Measurements from ENCODE around the gene RGS7.

DNA sequence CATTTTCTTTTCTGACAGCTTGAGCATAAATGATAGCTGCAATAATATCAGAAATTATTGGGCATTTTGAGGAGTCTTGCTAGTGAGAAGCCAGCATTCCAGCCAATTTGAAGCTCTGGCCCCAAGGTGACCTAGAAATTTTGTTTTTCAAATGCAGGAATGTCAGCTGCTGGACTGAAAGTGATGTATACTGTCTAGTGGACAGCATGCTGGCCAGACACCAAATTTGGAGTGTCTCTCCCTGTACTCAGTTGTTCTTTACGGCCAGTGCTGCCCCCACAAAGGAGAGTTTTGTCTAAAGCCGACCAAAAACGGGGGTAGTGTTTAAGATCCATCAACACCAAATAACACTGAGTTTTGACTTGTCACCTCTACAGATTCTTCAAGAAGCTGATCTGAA is 5.2 kb downstream of the RGS7 start:
- TF ChIP-seq, protein P1, sequence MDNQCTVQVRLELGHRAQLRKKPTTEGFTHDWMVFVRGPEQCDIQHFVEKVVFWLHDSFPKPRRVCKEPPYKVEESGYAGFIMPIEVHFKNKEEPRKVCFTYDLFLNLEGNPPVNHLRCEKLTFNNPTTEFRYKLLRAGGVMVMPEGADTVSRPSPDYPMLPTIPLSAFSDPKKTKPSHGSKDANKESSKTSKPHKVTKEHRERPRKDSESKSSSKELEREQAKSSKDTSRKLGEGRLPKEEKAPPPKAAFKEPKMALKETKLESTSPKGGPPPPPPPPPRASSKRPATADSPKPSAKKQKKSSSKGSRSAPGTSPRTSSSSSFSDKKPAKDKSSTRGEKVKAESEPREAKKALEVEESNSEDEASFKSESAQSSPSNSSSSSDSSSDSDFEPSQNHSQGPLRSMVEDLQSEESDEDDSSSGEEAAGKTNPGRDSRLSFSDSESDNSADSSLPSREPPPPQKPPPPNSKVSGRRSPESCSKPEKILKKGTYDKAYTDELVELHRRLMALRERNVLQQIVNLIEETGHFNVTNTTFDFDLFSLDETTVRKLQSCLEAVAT (IDR thresholded peaks at IDR 0.05): no peak
- TF ChIP-seq, protein P2, sequence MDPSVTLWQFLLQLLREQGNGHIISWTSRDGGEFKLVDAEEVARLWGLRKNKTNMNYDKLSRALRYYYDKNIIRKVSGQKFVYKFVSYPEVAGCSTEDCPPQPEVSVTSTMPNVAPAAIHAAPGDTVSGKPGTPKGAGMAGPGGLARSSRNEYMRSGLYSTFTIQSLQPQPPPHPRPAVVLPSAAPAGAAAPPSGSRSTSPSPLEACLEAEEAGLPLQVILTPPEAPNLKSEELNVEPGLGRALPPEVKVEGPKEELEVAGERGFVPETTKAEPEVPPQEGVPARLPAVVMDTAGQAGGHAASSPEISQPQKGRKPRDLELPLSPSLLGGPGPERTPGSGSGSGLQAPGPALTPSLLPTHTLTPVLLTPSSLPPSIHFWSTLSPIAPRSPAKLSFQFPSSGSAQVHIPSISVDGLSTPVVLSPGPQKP (IDR thresholded peaks at IDR 0.05; ENCODE audit: low read depth, low read length): no peak
- TF ChIP-seq GABPA (IDR thresholded peaks at IDR 0.05; ENCODE audit: low read depth) (no peak), NRF1 (conservative IDR thresholded peaks at IDR 0.05; ENCODE audit: low read depth, low read length) (no peak), ASH2L (IDR thresholded peaks at IDR 0.05; ENCODE audit: borderline replicate concordance, low read depth) (no peak), CEBPB (IDR thresholded peaks at IDR 0.05; ENCODE audit: borderline replicate concordance in 1 of 2, low read depth in 2 of 2, low read length in 2 of 2) (no peak)
- TF ChIP-seq, protein P3, sequence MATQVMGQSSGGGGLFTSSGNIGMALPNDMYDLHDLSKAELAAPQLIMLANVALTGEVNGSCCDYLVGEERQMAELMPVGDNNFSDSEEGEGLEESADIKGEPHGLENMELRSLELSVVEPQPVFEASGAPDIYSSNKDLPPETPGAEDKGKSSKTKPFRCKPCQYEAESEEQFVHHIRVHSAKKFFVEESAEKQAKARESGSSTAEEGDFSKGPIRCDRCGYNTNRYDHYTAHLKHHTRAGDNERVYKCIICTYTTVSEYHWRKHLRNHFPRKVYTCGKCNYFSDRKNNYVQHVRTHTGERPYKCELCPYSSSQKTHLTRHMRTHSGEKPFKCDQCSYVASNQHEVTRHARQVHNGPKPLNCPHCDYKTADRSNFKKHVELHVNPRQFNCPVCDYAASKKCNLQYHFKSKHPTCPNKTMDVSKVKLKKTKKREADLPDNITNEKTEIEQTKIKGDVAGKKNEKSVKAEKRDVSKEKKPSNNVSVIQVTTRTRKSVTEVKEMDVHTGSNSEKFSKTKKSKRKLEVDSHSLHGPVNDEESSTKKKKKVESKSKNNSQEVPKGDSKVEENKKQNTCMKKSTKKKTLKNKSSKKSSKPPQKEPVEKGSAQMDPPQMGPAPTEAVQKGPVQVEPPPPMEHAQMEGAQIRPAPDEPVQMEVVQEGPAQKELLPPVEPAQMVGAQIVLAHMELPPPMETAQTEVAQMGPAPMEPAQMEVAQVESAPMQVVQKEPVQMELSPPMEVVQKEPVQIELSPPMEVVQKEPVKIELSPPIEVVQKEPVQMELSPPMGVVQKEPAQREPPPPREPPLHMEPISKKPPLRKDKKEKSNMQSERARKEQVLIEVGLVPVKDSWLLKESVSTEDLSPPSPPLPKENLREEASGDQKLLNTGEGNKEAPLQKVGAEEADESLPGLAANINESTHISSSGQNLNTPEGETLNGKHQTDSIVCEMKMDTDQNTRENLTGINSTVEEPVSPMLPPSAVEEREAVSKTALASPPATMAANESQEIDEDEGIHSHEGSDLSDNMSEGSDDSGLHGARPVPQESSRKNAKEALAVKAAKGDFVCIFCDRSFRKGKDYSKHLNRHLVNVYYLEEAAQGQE (IDR thresholded peaks at IDR 0.05; ENCODE audit: low read depth, low read length): no peak
- TF ChIP-seq, protein P4, sequence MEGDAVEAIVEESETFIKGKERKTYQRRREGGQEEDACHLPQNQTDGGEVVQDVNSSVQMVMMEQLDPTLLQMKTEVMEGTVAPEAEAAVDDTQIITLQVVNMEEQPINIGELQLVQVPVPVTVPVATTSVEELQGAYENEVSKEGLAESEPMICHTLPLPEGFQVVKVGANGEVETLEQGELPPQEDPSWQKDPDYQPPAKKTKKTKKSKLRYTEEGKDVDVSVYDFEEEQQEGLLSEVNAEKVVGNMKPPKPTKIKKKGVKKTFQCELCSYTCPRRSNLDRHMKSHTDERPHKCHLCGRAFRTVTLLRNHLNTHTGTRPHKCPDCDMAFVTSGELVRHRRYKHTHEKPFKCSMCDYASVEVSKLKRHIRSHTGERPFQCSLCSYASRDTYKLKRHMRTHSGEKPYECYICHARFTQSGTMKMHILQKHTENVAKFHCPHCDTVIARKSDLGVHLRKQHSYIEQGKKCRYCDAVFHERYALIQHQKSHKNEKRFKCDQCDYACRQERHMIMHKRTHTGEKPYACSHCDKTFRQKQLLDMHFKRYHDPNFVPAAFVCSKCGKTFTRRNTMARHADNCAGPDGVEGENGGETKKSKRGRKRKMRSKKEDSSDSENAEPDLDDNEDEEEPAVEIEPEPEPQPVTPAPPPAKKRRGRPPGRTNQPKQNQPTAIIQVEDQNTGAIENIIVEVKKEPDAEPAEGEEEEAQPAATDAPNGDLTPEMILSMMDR (IDR thresholded peaks at IDR 0.05 in 2 of 3, conservative IDR thresholded peaks at IDR 0.05 in 1 of 3; ENCODE audit: control insufficient read depth in 2 of 3, extremely low read depth in 1 of 3, insufficient read depth in 1 of 3, low read depth in 3 of 3, low read length in 3 of 3): no peak
- TF ChIP-seq, protein P5, sequence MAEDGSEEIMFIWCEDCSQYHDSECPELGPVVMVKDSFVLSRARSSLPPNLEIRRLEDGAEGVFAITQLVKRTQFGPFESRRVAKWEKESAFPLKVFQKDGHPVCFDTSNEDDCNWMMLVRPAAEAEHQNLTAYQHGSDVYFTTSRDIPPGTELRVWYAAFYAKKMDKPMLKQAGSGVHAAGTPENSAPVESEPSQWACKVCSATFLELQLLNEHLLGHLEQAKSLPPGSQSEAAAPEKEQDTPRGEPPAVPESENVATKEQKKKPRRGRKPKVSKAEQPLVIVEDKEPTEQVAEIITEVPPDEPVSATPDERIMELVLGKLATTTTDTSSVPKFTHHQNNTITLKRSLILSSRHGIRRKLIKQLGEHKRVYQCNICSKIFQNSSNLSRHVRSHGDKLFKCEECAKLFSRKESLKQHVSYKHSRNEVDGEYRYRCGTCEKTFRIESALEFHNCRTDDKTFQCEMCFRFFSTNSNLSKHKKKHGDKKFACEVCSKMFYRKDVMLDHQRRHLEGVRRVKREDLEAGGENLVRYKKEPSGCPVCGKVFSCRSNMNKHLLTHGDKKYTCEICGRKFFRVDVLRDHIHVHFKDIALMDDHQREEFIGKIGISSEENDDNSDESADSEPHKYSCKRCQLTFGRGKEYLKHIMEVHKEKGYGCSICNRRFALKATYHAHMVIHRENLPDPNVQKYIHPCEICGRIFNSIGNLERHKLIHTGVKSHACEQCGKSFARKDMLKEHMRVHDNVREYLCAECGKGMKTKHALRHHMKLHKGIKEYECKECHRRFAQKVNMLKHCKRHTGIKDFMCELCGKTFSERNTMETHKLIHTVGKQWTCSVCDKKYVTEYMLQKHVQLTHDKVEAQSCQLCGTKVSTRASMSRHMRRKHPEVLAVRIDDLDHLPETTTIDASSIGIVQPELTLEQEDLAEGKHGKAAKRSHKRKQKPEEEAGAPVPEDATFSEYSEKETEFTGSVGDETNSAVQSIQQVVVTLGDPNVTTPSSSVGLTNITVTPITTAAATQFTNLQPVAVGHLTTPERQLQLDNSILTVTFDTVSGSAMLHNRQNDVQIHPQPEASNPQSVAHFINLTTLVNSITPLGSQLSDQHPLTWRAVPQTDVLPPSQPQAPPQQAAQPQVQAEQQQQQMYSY (CRISPR knock-in tag; IDR thresholded peaks at IDR 0.05): no peak

All from GM12878 (cell line).